Skeletal muscle tissue (tissue), 4 donors: ENCODE measurements around the gene SLC16A7. TPM values are rescaled to one million over a fixed set of nuclear protein-coding genes. Genes with fewer than 3 reads are reported as not detected.
A peak's percentile ranks its signal among the peaks of the same experiment; 100 is the strongest.
"Not testable (repeated sequence)": the region's sequence is repeated elsewhere in the genome, so short reads cannot be mapped to it uniquely, and the experiment has no call there.

Source experiments
- H3K27ac ChIP-seq: one replicate; pipeline ENCODE4 v1.7.0; 2013; ENCODE audit warnings: mild to moderate bottlenecking, low read depth, low read length, inconsistent platforms
- H3K27me3 ChIP-seq, 3 donors: one replicate each; pipeline ENCODE4 v1.7.0; 2013; ENCODE audit warnings: low read length in 3 of 3; ENCODE audit not compliant: control insufficient read depth in 3 of 3, insufficient read depth in 3 of 3
- H3K36me3 ChIP-seq, 3 donors: one replicate each; pipeline ENCODE4 v1.7.0; 2013; ENCODE audit warnings: low read length in 3 of 3; ENCODE audit not compliant: control insufficient read depth in 3 of 3, insufficient read depth in 3 of 3
- H3K4me1 ChIP-seq, 3 donors: one replicate each; pipeline ENCODE4 v1.7.0; 2013; ENCODE audit warnings: low read length in 3 of 3, mild to moderate bottlenecking in 3 of 3; ENCODE audit not compliant: control insufficient read depth in 3 of 3, insufficient read depth in 3 of 3
- H3K4me3 ChIP-seq, 3 donors: one replicate each; pipeline ENCODE4 v1.7.0; 2013; ENCODE audit warnings: low read length in 3 of 3
- H3K9ac ChIP-seq, 3 donors: one replicate each; pipeline ENCODE4 v1.7.0; 2013; ENCODE audit warnings: low read length in 3 of 3, mild to moderate bottlenecking in 3 of 3, moderate library complexity in 2 of 3, low read depth in 1 of 3
- H3K9me3 ChIP-seq, 3 donors: one replicate each; pipeline ENCODE4 v1.7.0; 2013; ENCODE audit warnings: low read length in 3 of 3; ENCODE audit not compliant: control insufficient read depth in 3 of 3
- total RNA-seq: library from RNA; depleted of rRNA; stranded (reverse); fragments of >200 nt; gene quantifications from one replicate; pipeline ENCODE4 v1.2.3, GENCODE V29; 2014
- donor health status: Osteomylitis.

SLC16A7 gene
- total RNA-seq, 1 donor from 2014 or later = 9.4 TPM

- no peaks in the 10 kb centered on the region for H3K4me1 ChIP-seq
- H3K9ac ChIP-seq = no peak overlapping the region
- no peak overlapping the region for H3K27ac ChIP-seq
- no peaks in the 10 kb centered on the region for H3K9me3 ChIP-seq
- no peaks in the 10 kb centered on the region for H3K36me3 ChIP-seq
- no peaks in the 10 kb centered on the region for H3K27me3 ChIP-seq
- H3K4me3 ChIP-seq = no peak overlapping the region
Observed at GRCh38 chr12:59587710-59588109, 8.1 kb upstream of the SLC16A7 start.

- Histone ChIP-seq H3K27ac (no peak overlapping the region), H3K9me3 (no peaks in the 10 kb centered on the region), H3K27me3 (no peaks in the 10 kb centered on the region), H3K4me3 (no peak overlapping the region), H3K36me3 (no peaks in the 10 kb centered on the region), H3K4me1 (peaks cover 8 to 21% (median 18%) of the 10 kb centered on the region in 3 donors), H3K9ac (no peak overlapping the region)
Observed at GRCh38 chr12:59593761-59594160, 2.1 kb upstream of the SLC16A7 start.

- peak overlapping the region; percentile 69 to 86 (median 77) for H3K9ac ChIP-seq
- H3K27ac ChIP-seq = peak overlapping the region; percentile 93
- H3K9me3 ChIP-seq = no peaks in the 10 kb centered on the region
- no peaks in the 10 kb centered on the region for H3K36me3 ChIP-seq
- peak overlapping the region; percentile 78 to 92 (median 82) for H3K4me3 ChIP-seq
- no peaks in the 10 kb centered on the region for H3K27me3 ChIP-seq
- H3K4me1 ChIP-seq = peaks cover 8 to 21% (median 18%) of the 10 kb centered on the region in 3 donors
Observed at GRCh38 chr12:59594943-59595500, 807 bp upstream of the SLC16A7 start.

GRCh38 chr12:59595565-59595882 lies 305 bp upstream of the SLC16A7 start:
- Histone ChIP-seq H3K4me1 (peaks cover 8 to 21% (median 18%) of the 10 kb centered on the region in 3 donors), H3K27ac (peak overlapping the region; percentile 93), H3K27me3 (no peaks in the 10 kb centered on the region), H3K4me3 (peak overlapping the region; percentile 78 to 92 (median 82)), H3K9ac (peak overlapping the region; percentile 69 to 86 (median 77)), H3K36me3 (no peaks in the 10 kb centered on the region), H3K9me3 (no peaks in the 10 kb centered on the region)

GRCh38 chr12:59597385-59597781 lies 1.6 kb downstream of the SLC16A7 start:
- Histone ChIP-seq H3K4me3 (peak overlapping the region; percentile 82 to 83 (median 82)), H3K9me3 (no peaks in the 10 kb centered on the region), H3K36me3 (no peaks in the 10 kb centered on the region), H3K4me1 (peaks cover 8 to 21% (median 18%) of the 10 kb centered on the region in 3 donors), H3K27ac (peak overlapping the region; percentile 93), H3K27me3 (no peaks in the 10 kb centered on the region), H3K9ac (peak overlapping the region; percentile 79 to 90 (median 80))

- H3K27me3 ChIP-seq = no peaks in the 10 kb centered on the region
- H3K27ac ChIP-seq = no peak overlapping the region
- no peak overlapping the region for H3K4me3 ChIP-seq
- no peaks in the 10 kb centered on the region for H3K36me3 ChIP-seq
- no peaks in the 10 kb centered on the region for H3K9me3 ChIP-seq
- peaks cover 6 to 16% (median 15%) of the 10 kb centered on the region in 3 donors for H3K4me1 ChIP-seq
- H3K9ac ChIP-seq = no peak overlapping the region
Observed at GRCh38 chr12:59600171-59600570, 4.3 kb downstream of the SLC16A7 start.

GRCh38 chr12:59603754-59604153 lies 7.9 kb downstream of the SLC16A7 start:
- peaks cover 0 to 2% (median 0%) of the 10 kb centered on the region in 3 donors for H3K4me1 ChIP-seq
- H3K27me3 ChIP-seq = no peaks in the 10 kb centered on the region
- H3K9me3 ChIP-seq = no peaks in the 10 kb centered on the region
- H3K27ac ChIP-seq = no peak overlapping the region
- no peaks in the 10 kb centered on the region for H3K36me3 ChIP-seq
- H3K9ac ChIP-seq = no peak overlapping the region
- no peak overlapping the region for H3K4me3 ChIP-seq

GRCh38 chr12:59612823-59613434 lies 17.1 kb downstream of the SLC16A7 start:
- not testable (repeated sequence) for H3K27ac ChIP-seq, H3K4me3 ChIP-seq, H3K9ac ChIP-seq, H3K4me1 ChIP-seq, H3K36me3 ChIP-seq, H3K27me3 ChIP-seq, H3K9me3 ChIP-seq

GRCh38 chr12:59615392-59616165 lies 19.8 kb downstream of the SLC16A7 start:
- Histone ChIP-seq H3K4me1 (peaks cover 0 to 6% (median 0%) of the 10 kb centered on the region in 3 donors), H3K9me3 (peaks cover 0 to 4% (median 2%) of the 10 kb centered on the region in 3 donors), H3K36me3 (peaks cover 0 to 5% (median 1%) of the 10 kb centered on the region in 3 donors), H3K4me3 (no peak overlapping the region), H3K27me3 (no peaks in the 10 kb centered on the region), H3K9ac (no peak overlapping the region), H3K27ac (no peak overlapping the region)
